Tibial nerve (tissue), 4 donors: ENCODE data around the gene KDM5A. TPM values are rescaled to one million over a fixed set of nuclear protein-coding genes. Genes with fewer than 3 reads are reported as not detected.
A peak's percentile ranks its signal among the peaks of the same experiment; 100 is the strongest.

Experiments used
- DNase-seq, 2 donors: peaks; one replicate each; pipeline ENCODE4 v3.0.0-alpha.2; 2019; ENCODE audit warnings: low spot score in 2 of 2
- H3K27ac ChIP-seq, 4 donors: fragments of 200-600 bp; sonication (generic) in 3 of 4; one replicate each; pipeline ENCODE4 v1.5.1; 2017 to 2019; ENCODE audit warnings: mild to moderate bottlenecking in 1 of 4
- H3K27me3 ChIP-seq, 2 donors: fragments of 200-600 bp; sonication (generic) in 1 of 2; one replicate each; pipeline versions ENCODE4 v1.5.1 to v1.6.0; 2017 to 2019
- H3K36me3 ChIP-seq, 3 donors: fragments of 200-600 bp; sonication (generic); one replicate each; pipeline ENCODE4 v1.5.1; 2018 to 2019
- H3K4me1 ChIP-seq, 4 donors: fragments of 200-600 bp; sonication (generic) in 3 of 4; one replicate each; pipeline ENCODE4 v1.5.1; 2017 to 2019
- H3K4me3 ChIP-seq, 4 donors: fragments of 200-600 bp; sonication (generic) in 3 of 4; one replicate each; pipeline ENCODE4 v1.5.1; 2017 to 2019; ENCODE audit warnings: mild to moderate bottlenecking in 1 of 4, moderate library complexity in 1 of 4
- H3K9me3 ChIP-seq, 4 donors: fragments of 200-600 bp; sonication (generic) in 3 of 4; one replicate each; pipeline ENCODE4 v1.5.1; 2017 to 2019
- EP300 ChIP-seq, 2 donors: sonication (generic); formaldehyde crosslinking; IDR thresholded peaks; one replicate each; pipeline ENCODE4 v1.6.1; 2017; ENCODE audit warnings: antibody characterized with exemption in 2 of 2, mild to moderate bottlenecking in 1 of 2
- POLR2A ChIP-seq, 2 donors: fragments of 450-650 bp; IDR thresholded peaks; one replicate each; pipeline ENCODE4 v1.6.1; 2017; ENCODE audit warnings: antibody characterized with exemption in 2 of 2, mild to moderate bottlenecking in 2 of 2, moderate library complexity in 2 of 2
- WGBS, 2 donors: methylation state at CpG; one replicate each; pipeline ENCODE4 v1.1.5; 2018; 5-methylcytosine and 5-hydroxymethylcytosine counted together
- total RNA-seq, 4 donors: library from RNA; depleted of rRNA; stranded (reverse); fragments of >200 nt; gene quantifications; one replicate each; pipeline ENCODE4 v1.1.0, GENCODE V29; 2016
- TF ChIP-seq, protein P1 (sequence below), 5 experiments: fragments of 200-600 bp in 3 of 5; fragments of 450-650 bp in 2 of 5; sonication (generic) in 3 of 5; IDR thresholded peaks; one replicate each; pipeline ENCODE4 v1.5.1; 2016 to 2019; ENCODE audit warnings: antibody characterized with exemption in 5 of 5, mild to moderate bottlenecking in 3 of 5, moderate library complexity in 2 of 5

Gene KDM5A
- total RNA-seq, 4 donors from 2014 or later = 31.5 to 154 (median 68.4) TPM

DNA sequence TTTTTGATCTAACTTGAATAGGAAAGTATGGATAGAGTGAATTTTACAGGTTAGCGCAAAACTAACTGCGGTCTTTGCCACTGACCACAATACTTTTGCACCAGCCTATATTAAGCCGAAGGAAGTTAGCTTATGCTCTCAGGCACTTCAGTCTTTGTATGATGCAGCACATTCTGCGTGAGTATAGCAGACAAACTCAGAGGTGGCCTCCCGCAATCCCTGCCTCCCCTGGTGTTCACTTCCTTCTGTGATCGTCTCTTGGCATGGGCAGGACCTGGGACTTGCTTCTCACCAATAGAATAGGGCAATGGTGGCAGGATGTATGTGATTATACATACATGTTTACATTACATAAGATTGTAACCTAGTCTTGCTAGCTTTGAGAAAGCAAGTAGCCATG is 116.2 kb downstream of the KDM5A start:
- Histone ChIP-seq H3K4me3 (no peak overlapping the region), H3K27ac (no peak overlapping the region), H3K9me3 (no peaks in the 10 kb centered on the region), H3K27me3 (no peaks in the 10 kb centered on the region), H3K4me1 (peaks cover 0 to 42% (median 0%) of the 10 kb centered on the region in 4 donors), H3K36me3 (no peaks in the 10 kb centered on the region)
- TF ChIP-seq POLR2A (IDR thresholded peaks at IDR 0.05) (no peak), EP300 (IDR thresholded peaks at IDR 0.05) (no peak)
- TF ChIP-seq, protein P1, sequence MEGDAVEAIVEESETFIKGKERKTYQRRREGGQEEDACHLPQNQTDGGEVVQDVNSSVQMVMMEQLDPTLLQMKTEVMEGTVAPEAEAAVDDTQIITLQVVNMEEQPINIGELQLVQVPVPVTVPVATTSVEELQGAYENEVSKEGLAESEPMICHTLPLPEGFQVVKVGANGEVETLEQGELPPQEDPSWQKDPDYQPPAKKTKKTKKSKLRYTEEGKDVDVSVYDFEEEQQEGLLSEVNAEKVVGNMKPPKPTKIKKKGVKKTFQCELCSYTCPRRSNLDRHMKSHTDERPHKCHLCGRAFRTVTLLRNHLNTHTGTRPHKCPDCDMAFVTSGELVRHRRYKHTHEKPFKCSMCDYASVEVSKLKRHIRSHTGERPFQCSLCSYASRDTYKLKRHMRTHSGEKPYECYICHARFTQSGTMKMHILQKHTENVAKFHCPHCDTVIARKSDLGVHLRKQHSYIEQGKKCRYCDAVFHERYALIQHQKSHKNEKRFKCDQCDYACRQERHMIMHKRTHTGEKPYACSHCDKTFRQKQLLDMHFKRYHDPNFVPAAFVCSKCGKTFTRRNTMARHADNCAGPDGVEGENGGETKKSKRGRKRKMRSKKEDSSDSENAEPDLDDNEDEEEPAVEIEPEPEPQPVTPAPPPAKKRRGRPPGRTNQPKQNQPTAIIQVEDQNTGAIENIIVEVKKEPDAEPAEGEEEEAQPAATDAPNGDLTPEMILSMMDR (IDR thresholded peaks at IDR 0.05) = no peak
- no peak for DNase-seq
- 79 to 80% methylated on average over 6 of the region's 6 CpGs for WGBS, 2 donors

DNA sequence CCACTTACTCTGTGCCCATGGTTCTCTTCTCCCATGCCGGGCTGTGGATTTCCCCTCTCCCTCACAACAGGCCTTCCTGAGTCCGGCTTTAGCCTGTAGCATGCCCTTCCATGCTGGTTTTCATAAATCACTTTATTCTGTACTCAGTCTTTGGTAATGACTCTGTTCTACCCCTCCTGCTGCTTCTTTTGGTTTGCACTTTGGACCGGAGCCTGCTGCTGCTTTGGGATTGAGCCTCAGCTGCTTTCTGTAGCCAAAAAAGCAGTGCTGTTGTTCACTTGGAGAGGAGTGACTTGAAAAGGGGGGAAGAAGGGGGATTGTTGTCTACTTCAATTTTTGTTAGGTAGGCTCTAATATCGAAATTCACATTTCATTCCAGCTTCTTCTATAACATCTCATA is 118.0 kb downstream of the KDM5A start:
- H3K27ac ChIP-seq = no peak overlapping the region
- TF ChIP-seq, protein P1 (IDR thresholded peaks at IDR 0.05) = no peak
- TF ChIP-seq EP300 (IDR thresholded peaks at IDR 0.05) (no peak), POLR2A (IDR thresholded peaks at IDR 0.05) (no peak)
- H3K9me3 ChIP-seq = no peaks in the 10 kb centered on the region
- no peak for DNase-seq
- 36 to 48% methylated on average over 4 of the region's 4 CpGs for WGBS, 2 donors
- no peaks in the 10 kb centered on the region for H3K27me3 ChIP-seq
- H3K4me1 ChIP-seq = peaks cover 0 to 50% (median 0%) of the 10 kb centered on the region in 4 donors
- no peak overlapping the region for H3K4me3 ChIP-seq
- no peaks in the 10 kb centered on the region for H3K36me3 ChIP-seq

GRCh38 chr12:269191-269590 is 119.9 kb downstream of the KDM5A start:
- Histone ChIP-seq H3K27me3 (no peaks in the 10 kb centered on the region), H3K27ac (no peak overlapping the region), H3K4me1 (peaks cover 0 to 50% (median 0%) of the 10 kb centered on the region in 4 donors), H3K4me3 (no peak overlapping the region), H3K36me3 (no peaks in the 10 kb centered on the region), H3K9me3 (no peaks in the 10 kb centered on the region)
- WGBS, 2 donors = 36 to 40% methylated on average over 3 of the region's 3 CpGs
- DNase-seq = peak; percentile 18 to 27
- TF ChIP-seq, protein P1 (IDR thresholded peaks at IDR 0.05) = no peak
- no peak for TF ChIP-seq EP300 (IDR thresholded peaks at IDR 0.05)
- TF ChIP-seq POLR2A (IDR thresholded peaks at IDR 0.05) = no peak

DNA sequence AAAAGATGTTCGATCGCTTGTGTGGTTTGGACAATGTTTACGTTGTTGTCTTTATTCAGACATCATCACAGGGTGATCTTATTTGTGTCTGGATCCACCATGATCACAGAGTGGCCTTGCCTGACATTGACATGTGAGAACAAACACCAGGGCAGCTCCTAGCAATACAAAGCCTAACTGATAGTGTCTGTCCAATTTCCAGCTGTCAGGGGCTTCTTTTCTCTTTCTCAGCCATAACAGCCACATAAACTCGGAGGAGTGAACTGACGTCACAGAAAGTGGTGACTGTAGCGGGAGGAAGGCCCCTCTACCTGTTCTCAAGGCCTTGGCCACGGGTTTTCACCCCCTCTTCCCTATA is 120.7 kb downstream of the KDM5A start:
- no peaks in the 10 kb centered on the region for H3K9me3 ChIP-seq
- TF ChIP-seq, protein P1 (IDR thresholded peaks at IDR 0.05) = no peak
- no peak for TF ChIP-seq POLR2A (IDR thresholded peaks at IDR 0.05)
- no peak for TF ChIP-seq EP300 (IDR thresholded peaks at IDR 0.05)
- H3K4me3 ChIP-seq = no peak overlapping the region
- no peaks in the 10 kb centered on the region for H3K27me3 ChIP-seq
- WGBS, 2 donors = 52 to 62% methylated on average over 7 of the region's 7 CpGs
- H3K36me3 ChIP-seq = no peaks in the 10 kb centered on the region
- H3K4me1 ChIP-seq = peaks cover 0 to 50% (median 0%) of the 10 kb centered on the region in 4 donors
- H3K27ac ChIP-seq = no peak overlapping the region
- DNase-seq = no peak

DNA sequence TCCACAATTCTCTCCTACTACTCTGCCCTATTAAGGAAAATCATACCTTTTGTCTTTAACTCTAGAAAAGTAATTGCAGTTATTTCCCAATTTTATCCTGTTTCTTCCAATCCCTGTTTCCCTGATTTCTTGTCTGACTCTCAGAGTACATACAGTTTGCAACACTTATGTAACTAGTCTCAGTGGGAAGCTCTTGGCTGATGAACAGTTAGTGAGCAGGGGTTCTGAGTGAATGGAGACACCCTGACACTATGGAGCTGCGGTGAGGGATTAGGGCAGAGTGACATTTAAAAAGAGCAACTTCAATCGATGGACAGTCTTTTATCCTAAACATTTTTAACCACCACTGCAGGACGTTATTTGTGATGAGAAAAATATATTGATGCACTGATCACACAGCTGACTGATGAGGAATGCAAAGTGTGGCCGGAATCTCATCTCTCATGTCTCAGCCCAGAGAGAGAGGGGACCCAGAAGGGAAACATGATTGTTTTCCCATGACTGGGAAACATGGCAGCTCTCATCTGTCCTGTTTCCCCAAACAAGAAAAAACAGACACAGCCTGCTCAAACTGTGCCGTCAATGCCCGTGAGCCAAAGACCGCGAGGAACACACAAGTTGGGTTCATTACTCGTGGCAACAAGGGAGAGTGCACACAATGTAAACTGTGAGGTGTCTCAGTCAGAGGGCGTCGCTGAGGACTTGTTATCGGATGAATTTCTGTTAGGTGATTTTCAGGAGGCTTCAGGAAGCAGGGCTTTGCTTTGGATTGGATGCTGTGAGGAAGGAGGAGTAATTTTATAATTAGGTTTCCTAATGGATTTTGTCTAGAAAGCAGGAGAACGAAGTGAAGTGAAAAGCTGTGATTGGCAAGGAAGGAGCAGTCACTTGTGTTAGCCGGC is 121.3 kb downstream of the KDM5A start:
- WGBS, 2 donors = 47 to 52% methylated on average over 14 of the region's 14 CpGs
- Histone ChIP-seq H3K9me3 (no peaks in the 10 kb centered on the region), H3K36me3 (no peaks in the 10 kb centered on the region), H3K27me3 (no peaks in the 10 kb centered on the region), H3K4me3 (no peak overlapping the region), H3K27ac (no peak overlapping the region), H3K4me1 (peaks cover 0 to 44% (median 0%) of the 10 kb centered on the region in 4 donors)
- no peak for DNase-seq
- TF ChIP-seq POLR2A (IDR thresholded peaks at IDR 0.05) (no peak), EP300 (IDR thresholded peaks at IDR 0.05) (no peak)
- TF ChIP-seq, protein P1 (IDR thresholded peaks at IDR 0.05) = no peak
